GM08714 (cell line): ENCODE data around the gene IL1RAPL1.

Experiments used
- H3K4me3 ChIP-seq: fragments of 200-500 bp; sonication (Bioruptor generic); 2 replicates; pipeline ENCODE4 v1.5.1; 2014; ENCODE audit warnings: mild to moderate bottlenecking, low read length, inconsistent platforms
- ZNF274 ChIP-seq: IDR thresholded peaks from 2 replicates; pipeline ENCODE4 v1.6.1; 2012; ENCODE audit warnings: mild to moderate bottlenecking, low read depth, low read length

The IL1RAPL1 gene

DNA sequence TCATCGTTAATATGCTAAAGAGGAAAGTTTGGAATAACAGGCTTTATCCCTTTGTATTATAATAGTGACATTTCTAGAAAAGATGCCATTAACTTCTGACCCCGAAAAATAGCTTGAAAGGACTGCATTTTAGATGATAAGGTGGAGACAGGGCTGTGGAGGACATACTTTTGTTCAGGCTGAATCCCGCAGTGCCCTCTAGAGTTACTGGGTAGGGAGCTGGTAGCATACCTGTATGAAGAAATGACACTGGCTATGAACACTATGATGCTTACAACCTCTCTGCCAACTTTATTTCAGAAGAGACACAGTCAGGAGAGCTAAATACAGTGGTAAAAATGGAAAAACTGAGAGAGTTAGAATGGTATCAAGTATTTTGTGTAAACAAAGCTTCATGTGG lies 8.1 kb downstream of the IL1RAPL1 start:
- no peak for TF ChIP-seq ZNF274
- no peak overlapping the region for H3K4me3 ChIP-seq

DNA sequence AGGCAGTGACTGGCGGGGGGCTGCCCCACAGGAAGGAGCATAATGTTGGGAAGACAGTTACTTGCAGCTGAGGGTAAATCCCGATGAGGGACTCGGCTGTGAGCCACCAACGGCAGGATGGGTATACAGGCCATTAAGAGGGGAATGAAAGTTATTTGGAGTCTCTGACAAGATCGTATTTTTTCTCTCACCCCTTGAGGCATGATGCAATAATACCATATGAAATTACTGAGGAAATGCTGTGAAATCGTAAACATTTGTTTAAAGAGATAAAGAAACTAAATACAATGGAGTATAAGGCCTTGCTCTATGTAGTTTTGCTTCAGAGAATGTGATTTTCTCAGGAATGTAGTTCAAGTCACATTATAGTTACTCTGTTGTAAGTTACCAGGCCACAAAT lies 12.7 kb downstream of the IL1RAPL1 start:
- TF ChIP-seq ZNF274, result no peak
- no peak overlapping the region for H3K4me3 ChIP-seq

DNA sequence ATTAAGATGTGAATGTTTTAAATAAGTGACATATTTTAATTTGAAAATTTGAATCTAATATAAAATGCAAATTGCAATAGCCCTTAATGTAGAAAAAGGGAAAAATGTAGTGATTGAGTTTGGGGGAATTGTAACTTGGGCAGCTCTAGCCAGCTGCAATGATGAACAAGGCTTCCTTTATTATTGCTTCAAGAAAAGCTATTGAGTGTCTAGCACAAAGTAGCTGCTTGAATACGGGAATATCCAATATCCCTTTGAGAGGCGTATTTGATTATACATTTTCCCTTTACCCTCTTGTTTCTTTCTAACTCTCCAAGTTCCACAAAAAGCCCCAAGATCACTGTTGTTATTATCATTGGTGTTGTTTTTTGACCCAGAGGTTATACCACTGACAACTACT lies 21.8 kb downstream of the IL1RAPL1 start:
- no peak for TF ChIP-seq ZNF274

DNA sequence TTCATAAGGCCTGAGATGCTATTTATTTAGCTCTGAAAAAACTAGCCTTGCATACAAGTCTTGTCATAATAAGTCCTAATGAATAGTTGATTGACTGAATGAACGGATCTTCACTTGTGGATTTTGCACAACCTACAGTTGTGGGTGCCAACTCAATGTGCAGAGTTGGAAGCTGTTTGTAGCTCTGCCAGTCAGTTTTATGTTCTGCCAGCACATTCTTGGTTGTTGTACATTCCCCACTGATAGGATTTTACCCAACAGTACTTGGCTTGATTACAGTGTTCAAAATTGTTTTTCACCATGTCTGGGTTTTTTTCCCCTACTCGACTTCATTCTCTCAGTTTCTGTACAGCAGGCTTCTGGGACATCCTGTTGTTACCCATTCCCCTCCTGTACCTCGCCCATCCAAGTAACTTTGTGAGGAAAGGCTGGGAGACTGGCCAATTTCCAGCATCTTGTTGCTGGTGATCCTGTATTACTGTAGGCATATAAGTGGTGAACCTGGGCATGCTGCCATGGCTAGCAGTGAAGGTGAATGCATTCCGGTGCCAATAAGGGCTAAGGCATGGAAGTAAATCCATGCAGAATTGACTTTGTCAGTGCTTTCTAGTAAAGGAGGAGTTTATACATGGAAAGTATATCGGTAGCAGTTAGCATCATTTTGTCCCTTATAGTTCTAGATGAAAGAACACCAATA lies 22.8 kb downstream of the IL1RAPL1 start:
- TF ChIP-seq ZNF274, result no peak

More for the DNA sequence above, 21.8 kb downstream of the IL1RAPL1 start:
- H3K4me3 ChIP-seq, result no peak overlapping the region

DNA sequence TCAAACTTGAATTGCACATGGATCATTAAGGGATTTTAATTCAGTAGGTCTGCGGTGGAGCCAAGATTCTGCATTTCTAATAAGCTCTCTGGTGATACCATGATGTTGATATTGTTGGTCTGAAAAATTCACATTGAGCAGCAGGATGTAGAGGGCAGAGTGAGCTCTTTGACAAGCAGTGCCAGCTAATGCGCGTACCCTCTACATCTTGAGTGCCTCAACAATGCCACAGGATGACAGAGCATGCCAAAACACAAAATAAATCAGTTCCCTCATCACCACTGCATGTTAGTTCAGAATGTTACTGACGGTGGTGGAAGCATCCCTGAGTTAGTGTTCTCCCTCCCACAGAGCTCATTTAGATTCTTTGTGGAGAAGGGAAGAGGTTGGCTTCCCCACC lies 23.5 kb downstream of the IL1RAPL1 start:
- TF ChIP-seq ZNF274, result no peak
- H3K4me3 ChIP-seq, result no peak overlapping the region

More for the DNA sequence above, 22.8 kb downstream of the IL1RAPL1 start:
- no peak overlapping the region for H3K4me3 ChIP-seq

DNA sequence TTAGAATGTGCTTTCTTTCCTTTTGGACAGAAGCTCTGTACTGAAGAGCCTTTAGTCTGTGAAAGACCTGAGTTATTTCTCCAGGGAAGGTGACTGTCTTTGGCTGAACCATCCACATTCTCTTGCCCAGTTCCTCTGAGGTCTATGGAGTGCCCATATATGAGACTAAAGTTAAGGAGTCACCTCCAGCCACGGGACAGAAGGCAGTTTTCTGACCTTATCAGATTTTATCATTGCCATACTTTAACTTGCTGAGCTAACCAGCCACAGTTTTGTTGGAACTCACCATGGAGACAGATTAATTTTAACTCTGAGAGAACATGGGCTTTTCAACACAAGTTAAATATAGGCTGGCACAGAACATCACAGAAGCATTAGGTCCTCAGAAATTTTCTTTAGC lies 26.3 kb downstream of the IL1RAPL1 start:
- no peak for TF ChIP-seq ZNF274
- H3K4me3 ChIP-seq, result no peak overlapping the region

DNA sequence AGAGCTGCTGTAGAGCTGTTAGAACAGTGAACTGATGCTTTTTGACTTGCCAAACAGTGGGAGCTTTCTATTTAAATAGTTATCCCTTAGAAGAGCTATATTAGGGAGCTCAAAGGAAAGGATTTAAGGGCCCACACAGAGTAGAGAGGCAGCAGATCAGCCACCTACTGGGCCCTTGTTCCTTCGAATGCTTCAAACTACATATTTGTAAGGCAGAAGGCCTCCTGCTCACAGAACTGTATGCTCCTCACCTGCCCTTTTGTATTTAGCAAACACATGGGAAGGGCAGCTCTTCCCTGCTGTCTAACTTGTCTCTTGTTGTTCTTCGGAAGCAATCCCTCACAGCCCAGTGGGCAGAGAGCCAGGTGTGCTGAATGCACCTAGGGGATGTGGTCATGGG lies 38.0 kb downstream of the IL1RAPL1 start:
- H3K4me3 ChIP-seq, result no peak overlapping the region
- no peak for TF ChIP-seq ZNF274

DNA sequence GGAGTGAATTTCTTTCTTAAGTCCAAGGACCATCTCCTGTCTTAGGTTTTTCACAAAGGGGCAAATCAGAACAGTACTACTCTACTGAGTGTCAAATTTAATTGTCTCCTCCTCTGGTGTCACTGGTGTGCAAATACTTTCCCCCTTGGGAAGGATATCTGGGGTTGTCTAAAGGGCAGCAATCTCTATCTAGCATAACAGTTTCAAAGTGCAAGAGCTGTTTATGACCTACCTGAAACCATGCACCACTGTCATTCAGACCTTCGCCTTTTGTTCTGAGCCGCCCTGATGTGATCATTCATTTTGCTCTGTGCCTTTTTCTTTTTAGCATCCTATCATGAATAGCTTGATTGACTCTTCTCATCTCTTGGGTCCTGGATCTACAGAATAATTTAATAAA lies 39.3 kb downstream of the IL1RAPL1 start:
- H3K4me3 ChIP-seq, result no peak overlapping the region
- TF ChIP-seq ZNF274, result no peak

DNA sequence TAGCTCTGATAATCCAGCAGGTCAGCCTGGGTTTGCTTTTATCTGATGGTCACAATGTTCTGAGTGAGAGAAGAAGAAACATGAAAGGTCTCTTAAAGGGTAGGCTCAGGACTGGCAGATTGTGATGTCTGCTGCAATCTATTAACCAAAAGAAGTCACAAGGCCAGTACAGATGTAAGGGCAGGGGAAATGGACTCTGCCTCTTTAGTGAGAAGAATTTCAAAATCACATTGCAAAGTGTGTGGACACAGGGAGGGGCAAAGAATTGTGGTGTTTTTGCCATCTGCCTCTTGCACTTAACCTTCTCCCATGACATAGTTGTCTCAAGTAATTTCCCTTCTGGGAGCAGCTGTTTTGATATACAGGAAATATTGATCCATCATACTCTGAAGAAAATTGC lies 40.9 kb downstream of the IL1RAPL1 start:
- TF ChIP-seq ZNF274, result no peak

DNA sequence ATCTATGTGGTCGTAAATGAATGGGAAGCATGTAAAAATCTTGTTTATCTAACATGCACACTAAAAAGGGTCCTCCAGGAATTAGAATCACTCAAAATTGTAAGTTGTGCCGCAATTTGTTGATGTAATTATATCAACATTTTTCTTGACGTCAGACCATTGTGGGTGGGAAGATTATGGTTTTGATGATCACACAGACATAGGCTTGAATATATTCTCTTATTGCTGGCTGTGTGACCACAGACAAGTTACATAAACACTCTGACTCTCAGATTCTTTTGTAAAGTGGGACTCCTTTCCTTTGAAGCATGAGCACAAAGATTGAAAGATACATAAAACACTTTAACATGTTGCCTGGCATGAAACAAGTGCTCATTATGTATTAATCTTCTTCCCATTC lies 51.5 kb downstream of the IL1RAPL1 start:
- H3K4me3 ChIP-seq, result no peak overlapping the region
- no peak for TF ChIP-seq ZNF274

More for the DNA sequence above, 40.9 kb downstream of the IL1RAPL1 start:
- H3K4me3 ChIP-seq, result no peak overlapping the region

DNA sequence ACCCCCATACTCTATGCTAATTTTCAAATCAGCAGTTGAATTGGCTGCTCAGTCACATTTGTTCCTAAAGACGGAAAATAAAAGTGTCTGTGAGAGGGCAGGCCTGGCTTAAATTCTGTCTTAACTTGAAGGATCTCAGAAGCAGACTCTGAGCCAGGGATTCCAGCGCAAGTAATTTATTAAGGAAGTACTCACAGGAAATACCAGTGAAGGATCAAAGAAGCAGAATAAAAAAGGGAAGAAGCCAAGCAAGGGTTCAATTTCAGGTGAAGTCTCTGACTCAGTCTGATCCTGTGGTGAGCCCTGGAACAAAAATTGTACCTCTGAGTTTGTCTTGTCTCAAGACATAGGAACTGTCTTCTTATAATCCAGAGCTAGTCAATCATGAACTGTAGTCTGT lies 52.2 kb downstream of the IL1RAPL1 start:
- no peak for TF ChIP-seq ZNF274

DNA sequence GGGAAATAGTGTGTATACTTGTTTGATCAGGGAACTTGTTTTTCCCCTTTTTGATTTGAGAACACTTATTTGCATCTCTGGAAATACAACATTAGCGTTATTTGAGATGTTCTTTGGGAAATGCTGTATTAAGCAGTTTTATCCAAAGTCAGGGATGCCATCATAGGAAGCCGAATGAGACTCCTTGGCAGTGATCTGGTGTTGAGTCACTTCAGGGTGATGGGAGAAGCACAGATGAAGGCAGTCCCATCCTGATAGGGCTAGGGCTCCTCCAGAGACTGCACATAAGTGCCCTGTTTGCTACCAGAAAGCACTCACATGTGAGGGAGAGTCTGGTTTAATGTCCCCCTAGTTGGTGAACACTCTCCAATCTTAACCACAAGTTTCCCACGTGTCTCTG lies 62.3 kb downstream of the IL1RAPL1 start:
- TF ChIP-seq ZNF274, result no peak
- H3K4me3 ChIP-seq, result no peak overlapping the region

More for the DNA sequence above, 52.2 kb downstream of the IL1RAPL1 start:
- H3K4me3 ChIP-seq, result no peak overlapping the region

DNA sequence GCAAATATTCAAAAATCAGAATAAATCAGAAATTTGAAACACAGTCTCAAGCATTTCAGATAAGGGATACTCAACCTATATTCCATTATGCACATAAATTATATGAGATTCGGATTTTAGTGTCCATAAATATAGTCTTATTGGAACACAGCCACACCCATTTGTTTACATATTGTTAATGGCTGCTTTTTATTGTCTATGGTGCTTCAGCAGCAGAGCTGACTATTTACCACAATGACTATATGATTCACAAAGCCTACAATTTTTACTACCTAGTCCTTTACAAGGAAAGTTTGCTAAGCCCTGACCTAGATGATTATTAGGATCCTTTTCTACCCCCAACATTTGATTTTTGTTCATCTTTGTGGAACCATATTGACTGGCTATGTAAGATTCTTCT lies 63.9 kb downstream of the IL1RAPL1 start:
- TF ChIP-seq ZNF274, result no peak
- H3K4me3 ChIP-seq, result no peak overlapping the region

DNA sequence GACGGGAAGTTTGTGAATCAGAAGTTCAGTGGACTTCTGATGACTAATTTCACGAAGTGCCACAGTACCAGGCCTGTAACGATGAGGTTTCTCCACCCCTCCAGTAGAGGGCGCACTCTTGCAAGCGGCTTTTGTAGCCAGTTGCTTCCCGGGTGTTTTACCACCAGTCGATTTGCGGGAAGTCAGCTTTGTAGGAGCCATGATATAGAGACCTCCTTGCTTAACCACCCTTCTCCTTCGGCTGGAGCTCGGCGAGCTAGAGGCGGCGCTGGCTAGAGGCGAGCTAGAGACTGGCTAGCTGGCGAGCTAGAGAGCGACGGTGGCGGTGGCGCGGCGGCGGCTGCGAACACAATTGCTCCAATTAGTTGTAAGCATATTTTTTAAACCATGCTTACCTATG lies 72.0 kb downstream of the IL1RAPL1 start:
- no peak for TF ChIP-seq ZNF274
- H3K4me3 ChIP-seq, result no peak overlapping the region

DNA sequence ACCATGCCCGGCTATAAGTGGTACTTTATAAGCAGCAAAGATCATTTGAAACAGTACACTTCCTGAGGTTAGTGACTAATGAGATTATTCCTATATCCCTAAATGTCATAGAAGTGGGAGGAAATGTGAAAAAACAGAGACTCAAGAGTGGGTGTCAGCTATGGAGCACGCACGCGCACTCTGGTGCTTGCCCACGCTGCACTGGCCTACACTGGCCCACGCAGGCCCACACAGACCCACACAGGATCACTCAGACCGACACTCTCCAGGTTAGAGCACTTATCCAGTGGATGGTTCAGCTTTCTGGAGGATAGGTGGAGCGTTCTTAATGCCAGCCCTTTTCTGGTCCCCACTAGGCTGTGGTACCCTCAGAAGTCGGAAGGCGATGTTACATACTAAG lies 78.5 kb downstream of the IL1RAPL1 start:
- no peak for TF ChIP-seq ZNF274
- H3K4me3 ChIP-seq, result no peak overlapping the region

DNA sequence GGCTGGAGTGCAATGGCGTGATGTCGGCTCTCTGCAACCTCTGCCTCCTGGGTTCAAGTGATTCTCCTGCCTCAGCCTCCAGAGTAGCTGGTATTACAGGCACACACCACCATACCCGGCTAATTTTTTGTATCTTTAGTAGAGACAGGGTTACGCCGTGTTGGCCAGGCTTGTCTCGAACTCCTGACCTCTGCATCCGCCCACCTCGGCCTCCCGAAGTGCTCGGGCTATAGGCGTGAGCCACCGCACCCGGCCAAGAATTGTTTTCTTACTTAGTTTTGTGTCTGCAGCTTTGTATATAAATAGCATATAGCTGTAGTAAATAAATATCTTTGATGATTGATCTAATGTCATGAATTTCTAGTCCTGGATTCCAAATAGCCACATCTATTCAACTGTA lies 81.1 kb downstream of the IL1RAPL1 start:
- no peak for TF ChIP-seq ZNF274
- no peak overlapping the region for H3K4me3 ChIP-seq
